OCI-LY1 (cell line): ENCODE data around the gene RPS19BP1.

Source experiments
- H2AFZ ChIP-seq: fragments of 200-600 bp; sonication (generic), shearing (Covaris generic); 2 replicates; pipeline ENCODE4 v1.6.0; 2014; ENCODE audit warnings: antibody characterized with exemption, mild to moderate bottlenecking, low read length
- H3F3A ChIP-seq: fragments of 200-600 bp; sonication (generic), shearing (Covaris generic); 2 replicates; pipeline ENCODE4 v1.6.0; 2014; ENCODE audit warnings: mild to moderate bottlenecking, antibody characterized with exemption, low read length, moderate library complexity; ENCODE audit not compliant: insufficient read depth
- H3K27ac ChIP-seq: fragments of 200-600 bp; sonication (generic); 2 replicates; pipeline ENCODE4 v1.5.1; 2014; ENCODE audit warnings: low read length, mixed run types, mild to moderate bottlenecking, low read depth; ENCODE audit not compliant: poor library complexity, severe bottlenecking
- H3K27me3 ChIP-seq: fragments of 200-600 bp; sonication (generic); 2 replicates; pipeline ENCODE4 v1.6.0; 2014; ENCODE audit warnings: antibody characterized with exemption, mild to moderate bottlenecking, low read length, moderate library complexity; ENCODE audit not compliant: insufficient read depth
- H3K36me3 ChIP-seq: fragments of 200-600 bp; sonication (generic); 2 replicates; pipeline ENCODE4 v1.6.1; 2014; ENCODE audit warnings: mild to moderate bottlenecking, antibody characterized with exemption, low read length, moderate library complexity, mixed read lengths; ENCODE audit not compliant: insufficient read depth
- H3K4me1 ChIP-seq: fragments of 200-600 bp; sonication (generic); 2 replicates; pipeline ENCODE4 v1.5.1; 2014; ENCODE audit warnings: mild to moderate bottlenecking, low read length, moderate library complexity; ENCODE audit not compliant: insufficient read depth, severe bottlenecking
- H3K4me2 ChIP-seq: fragments of 200-600 bp; sonication (generic), shearing (Covaris generic); 2 replicates; pipeline ENCODE4 v1.6.1; 2014; ENCODE audit warnings: low read length
- H3K4me3 ChIP-seq: fragments of 200-600 bp; sonication (generic); 2 replicates; pipeline ENCODE4 v1.5.1; 2014; ENCODE audit warnings: low read length, low read depth, mild to moderate bottlenecking, mixed read lengths; ENCODE audit not compliant: poor library complexity, severe bottlenecking
- H3K79me2 ChIP-seq: fragments of 200-600 bp; shearing (Covaris generic); 2 replicates; pipeline ENCODE4 v1.6.1; 2016; ENCODE audit warnings: mixed run types, low read length, mixed read lengths; ENCODE audit not compliant: insufficient read depth
- H3K9ac ChIP-seq: fragments of 200-600 bp; sonication (generic), shearing (Covaris generic); 2 replicates; pipeline ENCODE4 v1.6.1; 2014; ENCODE audit warnings: mild to moderate bottlenecking, low read length, mixed read lengths
- H3K9me2 ChIP-seq: fragments of 200-600 bp; sonication (generic), shearing (Covaris generic); 2 replicates; pipeline ENCODE4 v1.6.1; 2014; ENCODE audit warnings: low read depth, mild to moderate bottlenecking, low read length, mixed read lengths
- H3K9me3 ChIP-seq: fragments of 200-600 bp; shearing (Covaris generic); 2 replicates; pipeline ENCODE4 v1.6.1; 2014; ENCODE audit warnings: low read length, mixed read lengths
- H4K20me1 ChIP-seq: fragments of 200-600 bp; sonication (generic), shearing (Covaris generic); 2 replicates; pipeline ENCODE4 v1.6.0; 2016; ENCODE audit warnings: mild to moderate bottlenecking, low read length; ENCODE audit not compliant: insufficient read depth
- CTCF ChIP-seq: fragments of 200-600 bp; sonication (generic), shearing (Covaris generic); IDR thresholded peaks from 2 replicates; pipeline ENCODE4 v1.5.1; 2017; ENCODE audit warnings: mild to moderate bottlenecking, antibody characterized with exemption, low read length, moderate library complexity, mixed read lengths
- EZH2 ChIP-seq: fragments of 200-600 bp; sonication (generic), shearing (Covaris generic); IDR thresholded peaks from 2 replicates; pipeline ENCODE4 v1.8.0; 2017; ENCODE audit warnings: borderline replicate concordance, mixed run types, mild to moderate bottlenecking, antibody characterized with exemption, low read length, moderate library complexity, mixed read lengths

The RPS19BP1 gene

DNA sequence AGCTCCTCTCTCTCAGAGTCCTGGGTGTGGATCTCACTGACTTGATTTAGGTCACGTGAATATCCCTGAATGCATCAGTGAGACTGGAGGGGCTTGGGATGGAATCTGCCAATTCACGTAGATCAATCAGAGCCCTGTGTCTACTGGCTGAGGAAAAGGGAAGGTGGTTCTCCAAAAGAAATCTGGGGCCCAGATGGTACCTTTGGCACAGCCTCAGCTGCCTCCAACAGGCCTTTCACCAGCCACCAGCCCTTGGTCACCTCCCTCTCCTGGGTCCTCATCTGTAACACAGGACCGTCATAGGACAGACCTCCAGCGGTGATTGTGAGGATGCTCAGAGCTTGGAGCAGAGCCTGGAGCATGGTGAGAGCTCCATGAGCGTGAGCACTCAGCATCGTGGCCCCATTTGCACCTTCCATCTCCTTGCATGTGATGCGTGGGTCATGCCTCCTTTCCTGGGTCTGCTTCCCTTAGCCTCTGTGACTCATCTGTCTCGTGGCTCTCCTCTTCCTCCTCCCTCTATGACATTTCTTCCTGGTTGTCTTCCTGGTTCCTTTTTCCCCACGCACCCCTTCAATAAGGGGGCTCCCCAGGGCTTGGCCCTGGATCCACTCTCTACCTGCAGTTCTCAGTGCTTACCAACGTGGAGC, 38.0 kb downstream of the RPS19BP1 start:
- Histone ChIP-seq H3K36me3 (peaks cover 26% of the 10 kb centered on the region), H3K27ac (no peak overlapping the region), H4K20me1 (no peaks in the 10 kb centered on the region), H3K27me3 (no peaks in the 10 kb centered on the region), H3K9me3 (no peaks in the 10 kb centered on the region), H3K4me1 (peaks cover 7% of the 10 kb centered on the region), H3K79me2 (no peaks in the 10 kb centered on the region), H3K9ac (no peak overlapping the region), H3F3A (no peaks in the 10 kb centered on the region), H3K4me2 (no peak overlapping the region), H2AFZ (no peak overlapping the region), H3K9me2 (no peaks in the 10 kb centered on the region), H3K4me3 (no peak overlapping the region)
- TF ChIP-seq EZH2 (no peak), CTCF (no peak)

- Histone ChIP-seq H3K9me2 (no peaks in the 10 kb centered on the region), H4K20me1 (no peaks in the 10 kb centered on the region), H3K27ac (no peak overlapping the region), H3K4me3 (no peak overlapping the region), H3K27me3 (no peaks in the 10 kb centered on the region), H2AFZ (no peak overlapping the region), H3K9me3 (no peaks in the 10 kb centered on the region), H3K36me3 (peaks cover 34% of the 10 kb centered on the region), H3K4me2 (no peak overlapping the region), H3K9ac (no peak overlapping the region), H3F3A (no peaks in the 10 kb centered on the region), H3K4me1 (peaks cover 7% of the 10 kb centered on the region), H3K79me2 (no peaks in the 10 kb centered on the region)
- TF ChIP-seq EZH2: no peak
- no peak for TF ChIP-seq CTCF
Observed at GRCh38 chr22:39493759-39494158, 38.8 kb downstream of the RPS19BP1 start.

- Histone ChIP-seq H3K4me3 (no peak overlapping the region), H2AFZ (no peak overlapping the region), H3F3A (no peaks in the 10 kb centered on the region), H3K9me2 (no peaks in the 10 kb centered on the region), H3K9ac (no peak overlapping the region), H4K20me1 (no peaks in the 10 kb centered on the region), H3K4me2 (no peak overlapping the region), H3K27ac (peak overlapping the region; percentile 0), H3K9me3 (no peaks in the 10 kb centered on the region), H3K36me3 (peaks cover 50% of the 10 kb centered on the region), H3K79me2 (no peaks in the 10 kb centered on the region), H3K27me3 (no peaks in the 10 kb centered on the region), H3K4me1 (peaks cover 7% of the 10 kb centered on the region)
- TF ChIP-seq CTCF: no peak
- no peak for TF ChIP-seq EZH2
Observed at GRCh38 chr22:39492186-39492585, 40.4 kb downstream of the RPS19BP1 start.
